CD4-positive, alpha-beta T cell (primary cell): Measurements from ENCODE around the gene SREK1. TPM values are rescaled to one million over a fixed set of nuclear protein-coding genes. Genes with fewer than 3 reads are reported as not detected.

Source experiments
- ATAC-seq: fragments of 200-7000 bp; cut with Tn5 transposase; one replicate; pipeline ENCODE4 v1.10.0; 2022; ENCODE audit warnings: mild to moderate bottlenecking; ENCODE audit not compliant: poor library complexity
- CTCF ChIA-PET: fragments of 350-600 bp; sonication (Branson Sonifier 250); formaldehyde crosslinking; loops from one replicate; lab custom pipeline; 2021; ENCODE audit warnings: antibody characterized with exemption, inconsistent platforms; lab: Charles Lee
- POLR2A ChIA-PET: fragments of 350-600 bp; sonication (Branson Sonifier 250); formaldehyde crosslinking; loops from one replicate; lab custom pipeline; 2021; ENCODE audit warnings: antibody characterized with exemption, inconsistent platforms; lab: Charles Lee
- DNase-seq, 14 experiments: peaks; one replicate each; pipeline ENCODE4 v3.0.0-alpha.2; 2013 to 2020; ENCODE audit warnings: mixed read lengths in 2 of 14
- H3K27ac ChIP-seq, 2 donors: one replicate each; pipeline versions ENCODE4 v1.5.1 to v1.7.0; 2013; ENCODE audit warnings: low read length in 2 of 2, low read depth in 1 of 2, mild to moderate bottlenecking in 1 of 2
- H3K27me3 ChIP-seq, 2 experiments: 1 replicate in 1 of 2; 2 replicates in 1 of 2; pipeline versions ENCODE4 v1.6.1 to v1.7.0; 2013; ENCODE audit warnings: low read length in 2 of 2, control low read depth in 1 of 2, mild to moderate bottlenecking in 1 of 2, moderate library complexity in 1 of 2; ENCODE audit not compliant: insufficient read depth in 2 of 2, control insufficient read depth in 1 of 2
- H3K36me3 ChIP-seq: one replicate; pipeline ENCODE4 v1.6.1; 2013; ENCODE audit warnings: low read length, control low read depth; ENCODE audit not compliant: insufficient read depth
- H3K4me1 ChIP-seq: one replicate; pipeline ENCODE4 v1.6.1; 2013; ENCODE audit warnings: low read length, control low read depth; ENCODE audit not compliant: insufficient read depth
- H3K4me3 ChIP-seq: one replicate; pipeline ENCODE4 v1.5.1; 2013; ENCODE audit warnings: mild to moderate bottlenecking, low read length, moderate library complexity
- H3K9me3 ChIP-seq, 2 experiments: 1 replicate in 1 of 2; 2 replicates in 1 of 2; pipeline versions ENCODE4 v1.6.1 to v1.7.0; 2013; ENCODE audit warnings: low read length in 2 of 2, mild to moderate bottlenecking in 2 of 2, control low read depth in 1 of 2, moderate library complexity in 1 of 2; ENCODE audit not compliant: control insufficient read depth in 1 of 2, insufficient read depth in 1 of 2
- H3K27ac Mint-ChIP-seq: one replicate; pipeline ENCODE4 v1.8.0; 2020; ENCODE audit warnings: mixed read lengths
- H3K27me3 Mint-ChIP-seq: one replicate; pipeline ENCODE4 v1.8.0; 2021; ENCODE audit warnings: mixed read lengths
- H3K36me3 Mint-ChIP-seq: one replicate; pipeline ENCODE4 v1.8.0; 2021; ENCODE audit warnings: low read depth, mixed read lengths
- H3K4me1 Mint-ChIP-seq: one replicate; pipeline ENCODE4 v1.8.0; 2021; ENCODE audit warnings: low read depth, mixed read lengths
- H3K4me3 Mint-ChIP-seq: one replicate; pipeline ENCODE4 v1.8.0; 2020; ENCODE audit warnings: mild to moderate bottlenecking, mixed read lengths
- H3K9me3 Mint-ChIP-seq: one replicate; pipeline ENCODE4 v1.8.0; 2020; ENCODE audit warnings: mixed read lengths
- intact Hi-C, 2 experiments: fragments of 100-400 bp; cut with DNase I in 1 of 2; cut with micrococcal nuclease in 1 of 2; formaldehyde crosslinking; loops; one replicate each; pipeline versions ENCODE4 v1.15.1 to v1.9.0; 2023 to 2025; cut with DNase I, micrococcal nuclease
- total RNA-seq, 174 experiments: library from RNA in 2 of 174; stranded (reverse) in 2 of 174; gene quantifications; one replicate each; pipeline ENCODE4 v1.2.3 and lab custom pipeline; 2021 to 2026
- TF ChIP-seq, protein P1 (sequence below): fragments of 200-600 bp; IDR thresholded peaks from one replicate; pipeline ENCODE4 v1.8.0; 2022; ENCODE audit warnings: antibody characterized with exemption, mild to moderate bottlenecking

SREK1 gene
- total RNA-seq, 2 experiments from 2014 or later: 137 to 155 TPM

DNA sequence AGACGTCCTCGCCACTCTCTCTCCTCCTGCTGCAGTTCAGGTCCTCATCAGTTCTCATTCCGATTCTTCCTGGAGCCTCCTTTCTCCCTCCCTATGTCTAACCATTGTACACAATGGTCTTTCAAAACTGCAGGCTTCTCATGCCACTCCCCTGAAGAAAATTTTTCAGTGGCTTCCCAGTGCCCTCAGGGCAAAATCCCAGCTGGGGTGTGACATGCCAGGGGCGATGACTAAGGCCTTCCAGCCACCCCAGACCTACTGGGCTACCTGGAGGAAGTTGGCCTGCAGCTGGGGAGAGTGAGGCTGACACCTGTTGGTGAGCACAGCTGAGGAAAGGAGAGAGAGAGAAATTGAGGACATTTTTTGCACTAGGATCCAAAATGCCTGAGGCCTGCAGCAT, 65.2 kb downstream of the SREK1 start:
- CTCF ChIA-PET: no interaction called here
- Histone ChIP-seq H3K4me1 (no peaks in the 10 kb centered on the region), H3K4me3 (no peak overlapping the region), H3K27me3 (no peaks in the 10 kb centered on the region), H3K9me3 (no peaks in the 10 kb centered on the region), H3K27ac (no peak overlapping the region), H3K36me3 (no peaks in the 10 kb centered on the region)
- ATAC-seq (no peak), DNase-seq (no peak)
- Mint-ChIP-seq H3K27me3 (no peaks in the 10 kb centered on the region), H3K36me3 (no peaks in the 10 kb centered on the region), H3K4me3 (no peak overlapping the region), H3K27ac (no peak overlapping the region), H3K4me1 (no peaks in the 10 kb centered on the region), H3K9me3 (no peaks in the 10 kb centered on the region)
- POLR2A ChIA-PET: no interaction called here
- TF ChIP-seq, protein P1, sequence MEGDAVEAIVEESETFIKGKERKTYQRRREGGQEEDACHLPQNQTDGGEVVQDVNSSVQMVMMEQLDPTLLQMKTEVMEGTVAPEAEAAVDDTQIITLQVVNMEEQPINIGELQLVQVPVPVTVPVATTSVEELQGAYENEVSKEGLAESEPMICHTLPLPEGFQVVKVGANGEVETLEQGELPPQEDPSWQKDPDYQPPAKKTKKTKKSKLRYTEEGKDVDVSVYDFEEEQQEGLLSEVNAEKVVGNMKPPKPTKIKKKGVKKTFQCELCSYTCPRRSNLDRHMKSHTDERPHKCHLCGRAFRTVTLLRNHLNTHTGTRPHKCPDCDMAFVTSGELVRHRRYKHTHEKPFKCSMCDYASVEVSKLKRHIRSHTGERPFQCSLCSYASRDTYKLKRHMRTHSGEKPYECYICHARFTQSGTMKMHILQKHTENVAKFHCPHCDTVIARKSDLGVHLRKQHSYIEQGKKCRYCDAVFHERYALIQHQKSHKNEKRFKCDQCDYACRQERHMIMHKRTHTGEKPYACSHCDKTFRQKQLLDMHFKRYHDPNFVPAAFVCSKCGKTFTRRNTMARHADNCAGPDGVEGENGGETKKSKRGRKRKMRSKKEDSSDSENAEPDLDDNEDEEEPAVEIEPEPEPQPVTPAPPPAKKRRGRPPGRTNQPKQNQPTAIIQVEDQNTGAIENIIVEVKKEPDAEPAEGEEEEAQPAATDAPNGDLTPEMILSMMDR: no peak
- intact Hi-C loops: no loop called here

DNA sequence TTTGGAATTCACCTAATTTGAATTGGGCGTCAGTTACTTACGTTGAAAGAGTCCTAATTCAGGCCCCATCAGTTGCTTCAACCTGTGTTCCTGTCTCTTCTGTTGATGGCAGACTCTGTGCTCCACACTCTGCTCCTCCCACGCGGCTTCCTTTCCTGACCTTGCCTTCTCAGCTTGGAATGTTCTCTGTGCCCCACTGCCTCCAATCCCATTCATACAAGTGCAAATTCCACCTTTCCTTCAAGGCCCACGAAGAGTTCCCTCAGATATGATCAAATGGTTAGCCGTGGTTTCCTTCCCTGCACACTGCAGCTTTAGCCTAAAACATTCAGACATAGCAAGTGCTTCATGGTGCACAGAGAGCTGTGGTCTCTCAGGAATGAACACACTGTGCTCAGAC, 65.7 kb downstream of the SREK1 start:
- ChIA-PET CTCF (no interaction called here), POLR2A (no interaction called here)
- Mint-ChIP-seq H3K36me3 (no peaks in the 10 kb centered on the region), H3K9me3 (no peaks in the 10 kb centered on the region), H3K27ac (no peak overlapping the region), H3K4me3 (no peak overlapping the region), H3K27me3 (no peaks in the 10 kb centered on the region), H3K4me1 (no peaks in the 10 kb centered on the region)
- Histone ChIP-seq H3K4me3 (no peak overlapping the region), H3K9me3 (no peaks in the 10 kb centered on the region), H3K27me3 (no peaks in the 10 kb centered on the region), H3K27ac (no peak overlapping the region), H3K4me1 (no peaks in the 10 kb centered on the region), H3K36me3 (no peaks in the 10 kb centered on the region)
- TF ChIP-seq, protein P1: no peak
- ATAC-seq: no peak
- DNase-seq: no peak
- intact Hi-C loops: no loop called here

DNA sequence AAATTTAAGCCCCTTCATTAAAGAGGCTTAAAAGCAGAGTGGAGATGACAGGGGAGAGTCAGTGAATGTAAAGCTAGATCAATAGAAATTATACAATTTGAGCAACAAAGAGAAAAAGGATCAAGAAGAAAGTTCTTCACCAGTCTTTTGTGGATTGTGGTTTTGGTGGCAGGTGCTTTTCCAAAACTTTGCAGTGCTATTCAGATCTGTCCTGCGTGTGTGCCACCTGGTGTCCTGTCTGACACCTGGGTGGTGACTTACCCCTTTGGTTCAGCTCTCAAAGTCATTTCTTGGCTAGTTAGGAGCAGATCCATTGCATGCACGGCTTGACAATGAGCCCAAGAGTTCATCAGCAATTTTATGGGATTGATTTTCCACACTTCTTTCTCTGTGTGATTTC, 69.4 kb downstream of the SREK1 start:
- H3K27me3 ChIP-seq: no peaks in the 10 kb centered on the region
- H3K4me1 ChIP-seq: no peaks in the 10 kb centered on the region
- ChIA-PET POLR2A (no interaction called here), CTCF (no interaction called here)
- intact Hi-C loops: no loop called here
- H3K36me3 ChIP-seq: no peaks in the 10 kb centered on the region
- H3K9me3 ChIP-seq: no peaks in the 10 kb centered on the region
- no peak for ATAC-seq
- Mint-ChIP-seq H3K27me3 (no peaks in the 10 kb centered on the region), H3K4me1 (no peaks in the 10 kb centered on the region), H3K9me3 (no peaks in the 10 kb centered on the region), H3K4me3 (no peak overlapping the region), H3K27ac (no peak overlapping the region), H3K36me3 (no peaks in the 10 kb centered on the region)
- no peak overlapping the region for H3K27ac ChIP-seq
- peak in 1 of 14 experiments; percentile 11 for DNase-seq
- TF ChIP-seq, protein P1: no peak
- H3K4me3 ChIP-seq: no peak overlapping the region
